GM21528 (cell line): ENCODE data around the gene OR2A7.
"Not testable (repeated sequence)": the region's sequence is repeated elsewhere in the genome, so short reads cannot be mapped to it uniquely, and the experiment has no call there.

ENCODE experiments used
- ATAC-seq: cut with Tn5 transposase; IDR thresholded peaks from one replicate; pipeline ENCODE4 v1.9.1; 2021; ENCODE audit warnings: mild to moderate bottlenecking, moderate library complexity; ENCODE audit not compliant: unreplicated experiment, low FRiP score

OR2A7 gene

GRCh38 chr7:144264692-144265091, at the start of gene OR2A7:
TSS of gene OR2A7 (minus strand) at chr7:144264792. CDS start at chr7:144259628, 5,164 bp downstream.
- ATAC-seq = not testable (repeated sequence)

GRCh38 chr7:144311872-144312469, 47.4 kb upstream of the OR2A7 start, which contains the start of gene OR2A1:
TSS of gene OR2A1 (plus strand) at chr7:144312419. CDS start at chr7:144318125, 5,706 bp downstream.
- ATAC-seq = not testable (repeated sequence)

- ATAC-seq = not testable (repeated sequence)
Measured at GRCh38 chr7:144311218-144311617, 46.6 kb upstream of the OR2A7 start.

GRCh38 chr7:144309702-144310101, 45.1 kb upstream of the OR2A7 start:
- not testable (repeated sequence) for ATAC-seq

- not testable (repeated sequence) for ATAC-seq
Measured at GRCh38 chr7:144305156-144305555, 40.6 kb upstream of the OR2A7 start.

- not testable (repeated sequence) for ATAC-seq
Measured at GRCh38 chr7:144303607-144304006, 39.0 kb upstream of the OR2A7 start.

- not testable (repeated sequence) for ATAC-seq
Measured at GRCh38 chr7:144302578-144303303, 38.1 kb upstream of the OR2A7 start.

- ATAC-seq = peak; percentile 82
Measured at GRCh38 chr7:144293794-144294499, 29.4 kb upstream of the OR2A7 start.

GRCh38 chr7:144292384-144293161, 28.0 kb upstream of the OR2A7 start:
- ATAC-seq = not testable (repeated sequence)

- ATAC-seq = not testable (repeated sequence)
Measured at GRCh38 chr7:144291607-144292006, 27.0 kb upstream of the OR2A7 start.

- ATAC-seq = not testable (repeated sequence)
Measured at GRCh38 chr7:144287171-144287784, 22.7 kb upstream of the OR2A7 start.

- not testable (repeated sequence) for ATAC-seq
Measured at GRCh38 chr7:144283716-144284115, 19.1 kb upstream of the OR2A7 start.

GRCh38 chr7:144282490-144282889, 17.9 kb upstream of the OR2A7 start:
- ATAC-seq = not testable (repeated sequence)

- not testable (repeated sequence) for ATAC-seq
Measured at GRCh38 chr7:144281981-144282380, 17.4 kb upstream of the OR2A7 start.

- ATAC-seq = peak; percentile 45
Measured at GRCh38 chr7:144280010-144280409, 15.4 kb upstream of the OR2A7 start.

- not testable (repeated sequence) for ATAC-seq
Measured at GRCh38 chr7:144275281-144275680, 10.7 kb upstream of the OR2A7 start.

GRCh38 chr7:144269188-144269587, 4.6 kb upstream of the OR2A7 start, which contains the start of gene CTAGE8:
TSS of gene CTAGE8 (minus strand) at chr7:144269288. CDS start at chr7:144269250, 38 bp downstream.
- ATAC-seq = not testable (repeated sequence)

GRCh38 chr7:144262128-144262527, 2.5 kb downstream of the OR2A7 start:
- not testable (repeated sequence) for ATAC-seq

- ATAC-seq = not testable (repeated sequence)
Measured at GRCh38 chr7:144259067-144259466, 5.5 kb downstream of the OR2A7 start.

- no peak for ATAC-seq
Measured at GRCh38 chr7:144256112-144256511, 8.5 kb downstream of the OR2A7 start.
